A549 (cell line): ENCODE results near the gene CAMTA1. TPM values are rescaled to one million over a fixed set of nuclear protein-coding genes. Genes with fewer than 3 reads are reported as not detected.

Experiments used
- ATAC-seq, 2 experiments: fragments of 200-7000 bp in 1 of 2; fragments of >200 bp in 1 of 2; cut with Nextera tagmentation in 1 of 2; cut with Tn5 transposase in 1 of 2; 3 replicates each; pipeline versions ENCODE4 v1.8.0 to v1.9.1; 2018 to 2020; ENCODE audit warnings: mild to moderate bottlenecking in 1 of 2, moderate library complexity in 1 of 2
- CTCF ChIA-PET: fragments of 300-600 bp; sonication (Branson Sonifier 250); formaldehyde crosslinking; extraction: SDS; loops from one replicate; lab custom pipeline; 2021; ENCODE audit warnings: antibody characterized with exemption, inconsistent platforms; lab: Yijun Ruan, JAX
- POLR2A ChIA-PET: fragments of 350-600 bp; formaldehyde crosslinking; extraction: SDS; loops from one replicate; lab custom pipeline; 2021; ENCODE audit warnings: antibody characterized with exemption, inconsistent platforms; lab: Yijun Ruan, JAX
- DNase-seq, 2 experiments: peaks; one replicate each; pipeline versions ENCODE4 v3.0.0 to v3.0.0-alpha.2; 2011 to 2016; ENCODE audit warnings: low read depth in 1 of 2, low spot score in 1 of 2
- FAIRE-seq: peaks from 2 replicates; lab custom pipeline; 2011; peaks lifted over from hg19 to GRCh38; lab: Jason Lieb, UNC
- H3K27ac ChIP-seq, 2 experiments: fragments of >200 bp; sonication (Bioruptor Twin); formaldehyde crosslinking; 3 replicates each; pipeline ENCODE4 v1.5.1; 2016 to 2017
- H3K4me1 ChIP-seq: fragments of >200 bp; sonication (Bioruptor Twin); formaldehyde crosslinking; 3 replicates; pipeline ENCODE4 v1.6.1; 2016
- H3K4me2 ChIP-seq: fragments of >200 bp; sonication (Bioruptor Twin); formaldehyde crosslinking; 3 replicates; pipeline ENCODE4 v1.6.1; 2016
- H3K4me3 ChIP-seq: fragments of >200 bp; sonication (Bioruptor Twin); formaldehyde crosslinking; 3 replicates; pipeline ENCODE4 v1.5.1; 2016
- H3K9me3 ChIP-seq: fragments of >200 bp; sonication (Bioruptor Twin); formaldehyde crosslinking; 3 replicates; pipeline ENCODE4 v1.6.1; 2016
- BCL3 ChIP-seq: fragments of >200 bp; sonication (Bioruptor Twin); formaldehyde crosslinking; IDR thresholded peaks from 3 replicates; pipeline ENCODE4 v1.6.1; 2016
- BHLHE40 ChIP-seq: IDR thresholded peaks from 2 replicates; pipeline ENCODE4 v1.6.1; 2012; ENCODE audit warnings: low read depth, low read length, inconsistent platforms
- CBX8 ChIP-seq: fragments of 200-600 bp; sonication (generic); IDR thresholded peaks from 2 replicates; pipeline ENCODE4 v1.6.1; 2016
- CEBPB ChIP-seq, 2 experiments: fragments of >200 bp in 1 of 2; sonication (Bioruptor Twin) in 1 of 2; formaldehyde crosslinking in 1 of 2; IDR thresholded peaks; 2 replicates each; pipeline ENCODE4 v1.6.1; 2012 to 2016
- EHF ChIP-seq: fragments of 250-450 bp; sonication (Bioruptor Pico); IDR thresholded peaks from 2 replicates; pipeline ENCODE4 v1.5.0; 2020; ENCODE audit warnings: mild to moderate bottlenecking
- ESRRA ChIP-seq: fragments of 150-350 bp; IDR thresholded peaks from 2 replicates; pipeline ENCODE4 v1.6.1; 2014; ENCODE audit warnings: mild to moderate bottlenecking, low read length, borderline replicate concordance
- FOSL2 ChIP-seq, 2 experiments: fragments of 450-650 bp in 1 of 2; fragments of >200 bp in 1 of 2; sonication (Bioruptor Twin) in 1 of 2; formaldehyde crosslinking; IDR thresholded peaks; 2 replicates each; pipeline versions ENCODE4 v1.5.0 to v1.6.1; 2016 to 2020; ENCODE audit warnings: mild to moderate bottlenecking in 1 of 2, moderate library complexity in 1 of 2
- HES2 ChIP-seq: fragments of >200 bp; sonication (Bioruptor Twin); formaldehyde crosslinking; IDR thresholded peaks from 2 replicates; pipeline ENCODE4 v1.6.1; 2016
- HOXB13 ChIP-seq: fragments of 250-450 bp; sonication (Bioruptor Pico); IDR thresholded peaks from 2 replicates; pipeline ENCODE4 v1.5.0; 2020; ENCODE audit warnings: low read depth, mild to moderate bottlenecking, moderate library complexity
- JUN ChIP-seq, 2 experiments: fragments of >200 bp; sonication (Bioruptor Twin); formaldehyde crosslinking; IDR thresholded peaks; 2 replicates in 1 of 2; 3 replicates in 1 of 2; pipeline ENCODE4 v1.6.1; 2016 to 2017
- KDM5A ChIP-seq: fragments of 200-600 bp; sonication (generic); IDR thresholded peaks from 2 replicates; pipeline ENCODE4 v1.6.1; 2016; ENCODE audit warnings: antibody characterized with exemption, mild to moderate bottlenecking
- MAZ ChIP-seq: fragments of 150-350 bp; IDR thresholded peaks from 2 replicates; pipeline ENCODE4 v1.6.1; 2014; ENCODE audit warnings: antibody characterized with exemption, low read depth, low read length, borderline replicate concordance
- RAD21 ChIP-seq, 2 experiments: fragments of >200 bp in 1 of 2; sonication (Bioruptor Twin) in 1 of 2; formaldehyde crosslinking in 1 of 2; IDR thresholded peaks in 1 of 2; conservative IDR thresholded peaks in 1 of 2; 2 replicates in 1 of 2; 3 replicates in 1 of 2; pipeline ENCODE4 v1.6.1; 2012 to 2018; ENCODE audit warnings: inconsistent platforms in 1 of 2
- RARB ChIP-seq: fragments of 250-450 bp; sonication (Bioruptor Pico); IDR thresholded peaks from 2 replicates; pipeline ENCODE4 v1.8.0; 2021; ENCODE audit warnings: mild to moderate bottlenecking, moderate library complexity
- RCOR1 ChIP-seq: fragments of 150-350 bp; IDR thresholded peaks from 2 replicates; pipeline ENCODE4 v1.6.1; 2014; ENCODE audit warnings: antibody characterized with exemption, low read length, low read depth
- REST ChIP-seq: fragments of 200-600 bp; sonication (generic); IDR thresholded peaks from 2 replicates; pipeline ENCODE4 v1.6.1; 2016; ENCODE audit warnings: antibody characterized with exemption, mild to moderate bottlenecking, moderate library complexity
- SMC3 ChIP-seq: fragments of >200 bp; sonication (Bioruptor Twin); formaldehyde crosslinking; IDR thresholded peaks from 3 replicates; pipeline ENCODE4 v1.6.1; 2018; ENCODE audit warnings: inconsistent platforms
- ZC3H11A ChIP-seq: fragments of 450-650 bp; IDR thresholded peaks from 2 replicates; pipeline ENCODE4 v1.6.1; 2014; ENCODE audit warnings: antibody characterized with exemption, mild to moderate bottlenecking
- ZNF302 ChIP-seq: fragments of 250-450 bp; sonication (Bioruptor Pico); IDR thresholded peaks from 2 replicates; pipeline ENCODE4 v1.9.0; 2021; ENCODE audit warnings: inconsistent platforms, mild to moderate bottlenecking, moderate library complexity
- WGBS: methylation state at CpG from one replicate; pipeline ENCODE4 v1.1.6; 2017; ENCODE audit errors: missing lambda C conversion rate; 5-methylcytosine and 5-hydroxymethylcytosine counted together
- polyA plus RNA-seq, 4 experiments: library from polyadenylated mRNA; depleted of rRNA in 3 of 4; stranded (reverse); fragments of >200 nt; fragmentation: RNase III in 1 of 4; extraction: RNeasy Plus Mini Kit Qiagen cat#74134 plus additional on column Dnase treatment in 1 of 4; gene quantifications; 2 replicates in 3 of 4; 3 replicates in 1 of 4; pipeline ENCODE4 v1.2.3, GENCODE V29; 2011 to 2017

The CAMTA1 gene
- polyA plus RNA-seq, 2 of the 4 experiments (the other 2 are of a cell fraction), result 58.8 to 75.0 TPM

GRCh38 chr1:7576946-7577657, 791.8 kb downstream of the CAMTA1 start:
- Histone ChIP-seq H3K4me2 (no peak overlapping the region), H3K4me3 (no peak overlapping the region), H3K27ac (peak overlapping the region in 1 of 2 experiments; percentile 25; a peak in 1 of 6 replicates), H3K9me3 (no peaks in the 10 kb centered on the region)
- ChIA-PET POLR2A (no interaction called here), CTCF (no interaction called here)
- FAIRE-seq (no peak), ATAC-seq (peak in 1 of 2 experiments; percentile 63; a peak in 3 of 6 replicates), DNase-seq (peak; percentile 12 to 33)
- WGBS, result 68% methylated on average over 14 of the region's 14 CpGs
- TF ChIP-seq SMC3 (0 out of 3 replicates have a peak, but pooled peaks have one; percentile 12), HOXB13 (CRISPR knock-in tag) (no peak), RAD21 (conservative IDR thresholded peaks at IDR 0.05 in 1 of 2, IDR thresholded peaks at IDR 0.05 in 1 of 2) (peak; percentile 23 to 31; a peak in 2 of 5 replicates)
- TF ChIP-seq, all 56 proteins: peak for 2
- no peaks in the 10 kb centered on the region for H3K4me1 ChIP-seq

- ATAC-seq, result no peak
- H3K9me3 ChIP-seq, result no peaks in the 10 kb centered on the region
- H3K4me3 ChIP-seq, result no peak overlapping the region
- no peak for TF ChIP-seq MAZ
- no peak for TF ChIP-seq RARB (CRISPR knock-in tag)
- TF ChIP-seq CEBPB (IDR thresholded peaks at IDR 0.05), result no peak
- no peak for TF ChIP-seq JUN (IDR thresholded peaks at IDR 0.05)
- no peak for TF ChIP-seq EHF
- no peak for TF ChIP-seq ZC3H11A
- TF ChIP-seq HES2, result no peak
- no peak for TF ChIP-seq ZNF302 (CRISPR knock-in tag)
- TF ChIP-seq HOXB13 (CRISPR knock-in tag), result no peak
- TF ChIP-seq RCOR1, result no peak
- no peak for TF ChIP-seq ESRRA
- TF ChIP-seq REST, result no peak
- TF ChIP-seq BHLHE40, result no peak
- no peak for TF ChIP-seq CBX8
- TF ChIP-seq FOSL2 (IDR thresholded peaks at IDR 0.05), result no peak
- no peak for TF ChIP-seq FOSL2 (CRISPR knock-in tag; IDR thresholded peaks at IDR 0.05)
- no peak for TF ChIP-seq KDM5A
- no peak for TF ChIP-seq BCL3
- TF ChIP-seq, all 56 proteins: peak for 0
- ChIA-PET CTCF (no interaction called here), POLR2A (no interaction called here)
- no peak overlapping the region for H3K27ac ChIP-seq
- H3K4me2 ChIP-seq, result no peak overlapping the region
- no peak for FAIRE-seq
- H3K4me1 ChIP-seq, result no peaks in the 10 kb centered on the region
- WGBS, result 88% methylated on average over 8 of the region's 15 CpGs
- DNase-seq, result no peak
These were observed 793.0 kb downstream of the CAMTA1 start for GRCh38 chr1:7578206-7578605.
